Epithelial cell of proximal tubule (primary cell): ENCODE data around the gene LAMA4. TPM values are rescaled to one million over a fixed set of nuclear protein-coding genes. Genes with fewer than 3 reads are reported as not detected.

ENCODE experiments used
- DNase-seq: peaks from one replicate; pipeline ENCODE4 v3.0.0-alpha.2; 2011; ENCODE audit warnings: low read depth
- H3K4me3 ChIP-seq: 2 replicates; pipeline ENCODE4 v1.5.1; 2011; ENCODE audit warnings: low read depth, mild to moderate bottlenecking, low read length
- total RNA-seq: library from RNA; depleted of rRNA; stranded (reverse); fragments of >200 nt; gene quantifications from 2 replicates; pipeline ENCODE4 v1.2.3, GENCODE V29; 2015
- TF ChIP-seq, protein P1 (sequence below): conservative IDR thresholded peaks from 2 replicates; pipeline ENCODE4 v1.5.1; 2012; ENCODE audit warnings: low read depth, mild to moderate bottlenecking, low read length

The LAMA4 gene
- total RNA-seq, 1 donor from 2014 or later = 8.0 TPM

DNA sequence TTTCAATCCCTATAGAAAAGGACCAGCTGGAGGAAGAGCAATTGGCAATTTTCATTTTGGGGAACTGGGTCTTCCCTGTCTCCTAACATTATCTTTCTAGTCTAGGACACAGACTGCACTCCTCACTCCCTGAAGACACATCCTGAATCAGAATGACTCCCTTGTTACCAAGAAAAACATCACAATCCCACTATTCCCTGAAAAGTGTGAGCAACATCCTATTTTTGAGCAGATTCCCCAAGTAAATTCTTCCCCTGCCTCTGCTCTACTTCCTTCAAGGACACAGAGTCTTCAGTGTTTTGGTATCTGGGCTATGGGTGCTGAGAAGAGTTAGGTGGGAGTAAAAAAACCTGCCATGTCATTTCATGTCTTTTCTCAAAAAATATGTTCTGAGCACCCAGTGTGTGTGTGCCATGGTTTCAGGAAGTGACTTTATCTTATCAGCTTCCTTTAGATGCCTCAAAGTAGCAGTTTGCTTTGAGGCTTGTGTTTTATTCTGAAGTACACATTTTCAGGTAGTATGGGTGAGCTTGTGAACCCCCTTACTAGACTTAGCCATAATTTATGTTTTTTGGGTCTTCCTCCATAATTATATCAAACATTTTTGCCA lies 12.4 kb downstream of the LAMA4 start:
- no peak overlapping the region for H3K4me3 ChIP-seq
- no peak for DNase-seq
- TF ChIP-seq, protein P1, sequence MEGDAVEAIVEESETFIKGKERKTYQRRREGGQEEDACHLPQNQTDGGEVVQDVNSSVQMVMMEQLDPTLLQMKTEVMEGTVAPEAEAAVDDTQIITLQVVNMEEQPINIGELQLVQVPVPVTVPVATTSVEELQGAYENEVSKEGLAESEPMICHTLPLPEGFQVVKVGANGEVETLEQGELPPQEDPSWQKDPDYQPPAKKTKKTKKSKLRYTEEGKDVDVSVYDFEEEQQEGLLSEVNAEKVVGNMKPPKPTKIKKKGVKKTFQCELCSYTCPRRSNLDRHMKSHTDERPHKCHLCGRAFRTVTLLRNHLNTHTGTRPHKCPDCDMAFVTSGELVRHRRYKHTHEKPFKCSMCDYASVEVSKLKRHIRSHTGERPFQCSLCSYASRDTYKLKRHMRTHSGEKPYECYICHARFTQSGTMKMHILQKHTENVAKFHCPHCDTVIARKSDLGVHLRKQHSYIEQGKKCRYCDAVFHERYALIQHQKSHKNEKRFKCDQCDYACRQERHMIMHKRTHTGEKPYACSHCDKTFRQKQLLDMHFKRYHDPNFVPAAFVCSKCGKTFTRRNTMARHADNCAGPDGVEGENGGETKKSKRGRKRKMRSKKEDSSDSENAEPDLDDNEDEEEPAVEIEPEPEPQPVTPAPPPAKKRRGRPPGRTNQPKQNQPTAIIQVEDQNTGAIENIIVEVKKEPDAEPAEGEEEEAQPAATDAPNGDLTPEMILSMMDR = no peak

DNA sequence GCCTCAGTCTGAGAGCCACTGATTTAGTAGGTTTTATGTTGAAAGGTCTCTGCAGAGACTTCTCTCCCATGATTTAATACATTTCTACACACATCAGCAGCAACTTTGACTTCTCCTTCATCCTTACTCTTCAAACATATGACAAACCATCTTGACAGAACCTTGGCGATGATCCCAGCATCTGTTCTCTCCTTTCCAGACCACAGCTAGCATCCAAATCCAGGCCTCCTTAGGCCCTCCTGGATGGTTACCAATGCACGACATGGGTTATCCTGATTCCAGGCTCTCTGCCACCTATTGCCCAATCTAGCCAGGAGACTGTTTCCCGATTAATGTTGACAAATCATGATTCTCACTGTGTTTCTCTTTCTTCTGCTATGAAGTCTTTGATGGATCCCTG lies 16.8 kb downstream of the LAMA4 start:
- no peak overlapping the region for H3K4me3 ChIP-seq
- DNase-seq = no peak
- TF ChIP-seq, protein P1 = no peak

DNA sequence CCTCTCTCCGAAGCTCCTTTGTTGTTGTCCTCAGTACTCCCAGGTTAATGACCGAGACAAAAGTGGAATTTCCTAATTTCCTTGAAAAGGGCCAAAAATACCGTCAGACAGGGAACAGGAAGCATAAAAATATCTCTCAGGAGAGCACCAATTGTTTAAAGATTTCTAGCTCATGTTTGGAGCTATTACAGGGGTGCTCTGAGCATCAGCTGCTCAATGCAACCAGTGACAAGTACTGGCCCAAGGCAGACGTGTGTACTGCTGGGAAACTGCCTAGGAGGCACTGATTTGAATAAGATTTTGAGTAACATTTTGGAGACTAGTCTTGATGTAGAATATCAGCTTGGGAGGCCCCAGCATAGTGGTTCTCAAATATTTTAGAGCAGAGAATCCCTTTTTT lies 17.3 kb downstream of the LAMA4 start:
- no peak overlapping the region for H3K4me3 ChIP-seq
- TF ChIP-seq, protein P1 = no peak
- no peak for DNase-seq

DNA sequence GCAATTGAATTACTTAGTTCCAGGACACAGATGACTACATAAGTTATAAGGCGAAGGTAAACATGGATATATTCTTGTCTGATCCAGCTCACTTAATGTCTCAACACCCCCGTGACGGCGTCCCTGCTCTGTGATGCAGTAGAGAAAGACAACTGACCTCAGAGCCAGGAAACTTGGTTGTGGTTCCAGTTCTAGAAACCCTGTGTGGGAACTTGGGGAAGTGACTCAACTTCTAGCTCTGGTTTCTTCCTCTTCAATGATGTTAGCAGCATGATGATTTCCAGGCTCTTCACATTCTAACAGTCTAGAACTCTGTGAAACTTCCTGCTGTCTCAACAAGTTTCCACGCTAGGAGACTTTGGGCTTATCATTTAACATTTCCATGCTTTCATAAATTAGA lies 18.4 kb downstream of the LAMA4 start:
- no peak for DNase-seq
- H3K4me3 ChIP-seq = no peak overlapping the region
- TF ChIP-seq, protein P1 = no peak

DNA sequence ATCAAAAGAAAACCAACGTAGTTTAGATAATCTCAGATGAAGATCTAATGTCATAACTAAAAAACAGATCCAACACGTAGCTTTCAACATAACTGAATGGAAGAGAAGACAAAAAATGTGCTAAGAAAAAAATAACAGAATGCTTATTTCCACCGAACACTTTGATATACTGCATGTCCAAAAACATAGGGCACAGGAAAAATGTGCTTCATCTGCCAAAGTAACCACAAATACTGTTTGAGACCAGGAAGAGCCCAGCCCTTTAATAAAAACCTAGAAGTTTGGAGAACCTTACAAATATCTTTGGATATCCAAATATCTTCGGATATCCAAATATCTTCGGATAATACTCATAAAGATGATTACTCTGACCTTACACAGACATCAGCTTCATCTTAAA lies 19.8 kb downstream of the LAMA4 start:
- no peak for DNase-seq
- TF ChIP-seq, protein P1 = no peak
- H3K4me3 ChIP-seq = no peak overlapping the region

DNA sequence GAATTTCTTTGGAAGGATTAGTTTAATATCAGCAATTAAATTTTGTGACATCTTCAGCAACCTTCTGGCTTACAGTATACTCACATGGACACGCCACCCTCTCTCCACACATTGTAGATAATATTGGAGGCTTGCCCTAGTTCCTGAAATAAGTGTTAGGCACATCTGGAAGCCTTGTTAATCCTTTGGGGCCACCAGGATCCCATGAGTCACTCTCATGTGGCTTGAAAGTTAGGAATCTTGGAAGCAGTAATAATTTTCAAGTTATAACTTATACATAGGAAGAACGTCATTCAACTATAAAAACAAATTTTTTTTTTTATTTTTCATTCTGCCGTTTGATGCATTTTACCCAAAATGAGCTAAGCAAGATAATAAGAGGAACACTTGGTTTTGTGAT lies 20.5 kb downstream of the LAMA4 start:
- no peak for DNase-seq
- TF ChIP-seq, protein P1 = no peak

DNA sequence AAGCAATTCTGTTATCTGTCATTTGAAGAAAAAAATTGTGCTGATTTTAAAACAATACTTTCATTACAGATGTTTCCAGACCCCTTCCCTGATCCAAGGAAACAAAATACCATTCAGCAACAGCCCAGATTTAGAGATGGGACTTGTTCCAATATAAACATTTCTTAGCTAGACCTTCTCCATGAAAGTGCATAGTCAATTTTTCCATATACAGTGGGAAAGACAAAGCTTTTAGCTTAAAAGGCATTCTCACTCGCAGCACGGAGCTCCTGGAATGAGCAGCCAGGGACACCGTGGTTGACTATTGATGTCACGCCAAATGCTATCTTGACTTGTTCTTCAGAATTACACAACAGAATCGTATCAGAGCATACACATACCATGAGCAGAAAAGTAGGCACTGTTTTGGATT lies 21.5 kb downstream of the LAMA4 start:
- TF ChIP-seq, protein P1 = no peak
- H3K4me3 ChIP-seq = no peak overlapping the region
- no peak for DNase-seq

More for the DNA sequence above, 20.5 kb downstream of the LAMA4 start:
- no peak overlapping the region for H3K4me3 ChIP-seq
